ENCODE data around the gene ZNF750.

The ZNF750 gene

GRCh38 chr17:82868715-82869131 is 28.9 kb upstream of the ZNF750 start:
- no peak overlapping the region for H3K4me3 ChIP-seq (ENCODE audit: low read depth, low read length)
- TF ChIP-seq CTCF (IDR thresholded peaks at IDR 0.05; ENCODE audit: low read depth, low read length), result no peak

GRCh38 chr17:82867763-82868325 is 28.0 kb upstream of the ZNF750 start:
- no peak for TF ChIP-seq CTCF (IDR thresholded peaks at IDR 0.05; ENCODE audit: low read depth, low read length)
- in situ Hi-C loops (cut with HindIII; ENCODE audit: low sequenced_read_pairs), result no loop called here
- DNase-seq (ENCODE audit: low read depth, low spot score), result no peak
- no peak overlapping the region for H3K4me3 ChIP-seq (ENCODE audit: low read depth, low read length)

More at GRCh38 chr17:82868715-82869131, 28.9 kb upstream of the ZNF750 start:
- DNase-seq (ENCODE audit: low read depth, low spot score), result no peak
- in situ Hi-C loops (cut with HindIII; ENCODE audit: low sequenced_read_pairs), result no loop called here

GRCh38 chr17:82866590-82867191 is 26.9 kb upstream of the ZNF750 start:
- peak; percentile 86 for DNase-seq (ENCODE audit: low read depth, low spot score)
- H3K4me3 ChIP-seq (ENCODE audit: low read depth, low read length), result no peak overlapping the region
- TF ChIP-seq CTCF (IDR thresholded peaks at IDR 0.05; ENCODE audit: low read depth, low read length), result no peak
- in situ Hi-C loops (cut with HindIII; ENCODE audit: low sequenced_read_pairs), result no loop called here

GRCh38 chr17:82865774-82866395 is 26.1 kb upstream of the ZNF750 start:
- in situ Hi-C loops (cut with HindIII; ENCODE audit: low sequenced_read_pairs), result no loop called here
- no peak for DNase-seq (ENCODE audit: low read depth, low spot score)
- H3K4me3 ChIP-seq (ENCODE audit: low read depth, low read length), result no peak overlapping the region
- no peak for TF ChIP-seq CTCF (IDR thresholded peaks at IDR 0.05; ENCODE audit: low read depth, low read length)

GRCh38 chr17:82865274-82865673 is 25.5 kb upstream of the ZNF750 start:
- no peak overlapping the region for H3K4me3 ChIP-seq (ENCODE audit: low read depth, low read length)
- in situ Hi-C loops (cut with HindIII; ENCODE audit: low sequenced_read_pairs), result no loop called here
- no peak for DNase-seq (ENCODE audit: low read depth, low spot score)
- no peak for TF ChIP-seq CTCF (IDR thresholded peaks at IDR 0.05; ENCODE audit: low read depth, low read length)

GRCh38 chr17:82864713-82865248 is 25.0 kb upstream of the ZNF750 start:
- no peak overlapping the region for H3K4me3 ChIP-seq (ENCODE audit: low read depth, low read length)
- in situ Hi-C loops (cut with HindIII; ENCODE audit: low sequenced_read_pairs), result no loop called here
- no peak for TF ChIP-seq CTCF (IDR thresholded peaks at IDR 0.05; ENCODE audit: low read depth, low read length)
- no peak for DNase-seq (ENCODE audit: low read depth, low spot score)

All from astrocyte of the spinal cord (primary cell).